Measurements from ENCODE around the gene MOSPD3. TPM values are rescaled to one million over a fixed set of nuclear protein-coding genes. Genes with fewer than 3 reads are reported as not detected.

Gene MOSPD3
- total RNA-seq, 2 donors from 2014 or later = 16.4 to 16.5 TPM

Other genes with a start within 250 kb of the MOSPD3 start
- gene PILRA, start 239.1 kb upstream of the MOSPD3 start, total RNA-seq = 10 to 100 TPM in 1 of 2 donors, 1 to 10 TPM in 1; 3.1 to 14.5 TPM
- gene ZCWPW1, start 183.8 kb upstream of the MOSPD3 start, total RNA-seq = 1 to 10 TPM; 5.1 TPM
- gene MEPCE, start 182.7 kb upstream of the MOSPD3 start, total RNA-seq = 10 to 100 TPM; 66.1 to 66.8 TPM
- 10 to 100 TPM; 45.2 to 48.1 TPM for gene PPP1R35, start 176.0 kb upstream of the MOSPD3 start, total RNA-seq
- gene SPACDR, start 148.3 kb upstream of the MOSPD3 start, total RNA-seq = 1 to 10 TPM; 1.4 to 1.7 TPM
- gene TSC22D4, start 133.3 kb upstream of the MOSPD3 start, total RNA-seq = 100 to 1,000 TPM in 1 of 2 donors, 10 to 100 TPM in 1; 94.7 to 104 TPM
- gene NYAP1, start 128.6 kb upstream of the MOSPD3 start, total RNA-seq = 1 to 10 TPM; 1.3 TPM
- gene AGFG2, start 73.3 kb upstream of the MOSPD3 start, total RNA-seq = 10 to 100 TPM; 33.1 to 45.9 TPM
- 10 to 100 TPM; 33.1 to 43.1 TPM for gene SAP25, start 38.6 kb upstream of the MOSPD3 start, total RNA-seq
- gene LRCH4, start 26.4 kb upstream of the MOSPD3 start, total RNA-seq = 100 to 1,000 TPM; 284 to 305 TPM
- gene FBXO24, start 26.2 kb upstream of the MOSPD3 start, total RNA-seq = under 1 TPM; 0.31 to 0.70 TPM
- gene PCOLCE, start 10.2 kb upstream of the MOSPD3 start, total RNA-seq = 10 to 100 TPM; 12.6 to 14.7 TPM
- gene TFR2, start 29.0 kb downstream of the MOSPD3 start, total RNA-seq = 1 to 10 TPM; 4.5 to 6.1 TPM
- gene ACTL6B, start 43.9 kb downstream of the MOSPD3 start, total RNA-seq = not detected
- 100 to 1,000 TPM; 140 to 161 TPM for gene GNB2, start 61.2 kb downstream of the MOSPD3 start, total RNA-seq
- 10 to 100 TPM; 70.3 to 71.5 TPM for gene GIGYF1, start 81.7 kb downstream of the MOSPD3 start, total RNA-seq
- gene POP7, start 93.6 kb downstream of the MOSPD3 start, total RNA-seq = 10 to 100 TPM; 10.1 to 12.4 TPM
- not detected for gene EPO, start 107.9 kb downstream of the MOSPD3 start, total RNA-seq
- gene ZAN, start 121.1 kb downstream of the MOSPD3 start, total RNA-seq = not detected
- 1 to 10 TPM; 4.7 to 6.6 TPM for gene EPHB4, start 215.0 kb downstream of the MOSPD3 start, total RNA-seq
- 10 to 100 TPM; 43.9 to 50.9 TPM for gene SLC12A9, start 240.2 kb downstream of the MOSPD3 start, total RNA-seq

Data from T-helper 17 cell (primary cell).